C4-2B (cell line): ENCODE data around the gene CORT.

Source experiments
- H3K27ac ChIP-seq: fragments of 450-650 bp; 2 replicates; pipeline ENCODE4 v1.5.1; 2017
- CTCF ChIP-seq: fragments of 450-650 bp; conservative IDR thresholded peaks from 2 replicates; pipeline ENCODE4 v1.5.1; 2017; ENCODE audit warnings: mild to moderate bottlenecking
- ZFX ChIP-seq: fragments of 450-650 bp; IDR thresholded peaks from 2 replicates; pipeline ENCODE4 v1.6.1; 2017

The CORT gene

GRCh38 chr1:10472220-10473144 lies 22.7 kb downstream of the CORT start, which contains the start of gene DFFA:
DFFA (minus strand) TSS chr1:10472529; CDS start chr1:10472458, 71 bp downstream.
- TF ChIP-seq CTCF (no peak), ZFX (peak; percentile 80)

DNA sequence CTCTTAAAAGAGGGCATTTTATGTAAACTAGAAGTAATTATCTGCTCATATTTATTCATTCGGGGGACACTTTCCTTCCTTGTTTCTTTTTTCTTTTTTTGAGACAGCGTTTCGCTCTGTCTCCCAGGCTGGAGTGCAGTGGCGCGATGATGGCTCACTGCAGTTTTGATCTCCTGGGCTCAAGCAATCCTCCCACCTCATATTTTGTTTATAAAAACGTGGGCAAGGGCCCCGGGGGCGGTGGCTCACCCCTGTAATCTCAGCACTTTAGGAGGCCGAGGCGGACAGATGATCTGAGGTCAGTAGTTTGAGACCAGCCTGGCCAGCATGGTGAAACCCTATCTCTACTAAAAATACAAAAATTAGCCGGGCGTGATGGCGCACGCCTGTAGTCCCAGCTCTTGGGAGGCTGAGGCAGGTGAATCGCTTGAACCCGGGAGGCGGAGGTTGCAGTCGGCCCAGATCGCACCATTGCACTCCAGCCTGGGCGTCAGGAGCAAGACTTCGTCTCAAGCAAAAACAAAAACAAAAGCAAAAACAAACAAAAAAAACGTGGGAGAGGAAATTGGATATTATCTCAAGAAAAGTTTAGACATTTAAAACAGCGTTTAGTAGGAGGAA lies 23.4 kb downstream of the CORT start:
- no peak overlapping the region; the same call in 1 of the 2 replicates for H3K27ac ChIP-seq
- TF ChIP-seq ZFX (no peak), CTCF (no peak)

More at GRCh38 chr1:10472220-10473144, 22.7 kb downstream of the CORT start, which contains the start of gene DFFA:
- peak within 1 kb of the TSS; percentile 79 for H3K27ac ChIP-seq

DNA sequence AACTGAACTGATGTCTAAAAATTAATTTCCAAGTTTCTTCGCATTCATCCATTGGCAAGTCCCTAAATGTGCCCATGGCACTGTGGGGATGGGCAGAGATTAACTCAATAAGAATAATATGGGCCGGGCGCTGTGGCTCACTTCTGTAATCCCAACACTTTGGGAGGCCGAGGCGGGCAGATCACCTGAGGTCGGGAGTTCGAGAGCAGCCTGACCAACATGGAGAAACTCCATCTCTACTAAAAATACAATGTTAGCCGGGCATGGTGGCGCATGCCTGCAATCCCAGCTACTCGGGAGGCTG lies 24.4 kb downstream of the CORT start:
- peak overlapping the region; percentile 77 for H3K27ac ChIP-seq

GRCh38 chr1:10474613-10475507 lies 25.0 kb downstream of the CORT start, which contains the start of gene PEX14:
PEX14 (plus strand) TSS chr1:10474950; CDS start chr1:10474967, 17 bp downstream.
- peak within 1 kb of the TSS; percentile 77 for H3K27ac ChIP-seq
- TF ChIP-seq CTCF (no peak), ZFX (no peak)

DNA sequence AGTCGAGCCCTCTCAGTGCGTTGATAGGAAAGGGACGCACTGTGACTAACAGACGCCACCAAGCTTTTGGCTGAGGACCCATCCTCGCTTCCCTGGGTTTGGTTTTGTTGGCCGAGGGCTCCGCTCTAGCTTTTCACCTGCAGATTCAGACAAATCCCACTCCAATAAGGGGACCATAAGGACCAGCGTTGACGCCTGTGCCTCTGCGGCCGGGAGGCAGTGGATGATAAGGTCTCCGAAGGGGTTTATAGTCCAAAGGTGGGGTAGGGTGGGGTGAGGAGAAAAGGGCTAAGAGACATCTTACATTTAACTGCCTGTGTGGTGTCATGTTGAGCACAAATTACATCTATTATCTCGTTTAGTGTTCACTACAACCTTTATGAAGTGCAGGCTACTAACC lies 25.7 kb downstream of the CORT start:
- H3K27ac ChIP-seq = peak overlapping the region; percentile 77

DNA sequence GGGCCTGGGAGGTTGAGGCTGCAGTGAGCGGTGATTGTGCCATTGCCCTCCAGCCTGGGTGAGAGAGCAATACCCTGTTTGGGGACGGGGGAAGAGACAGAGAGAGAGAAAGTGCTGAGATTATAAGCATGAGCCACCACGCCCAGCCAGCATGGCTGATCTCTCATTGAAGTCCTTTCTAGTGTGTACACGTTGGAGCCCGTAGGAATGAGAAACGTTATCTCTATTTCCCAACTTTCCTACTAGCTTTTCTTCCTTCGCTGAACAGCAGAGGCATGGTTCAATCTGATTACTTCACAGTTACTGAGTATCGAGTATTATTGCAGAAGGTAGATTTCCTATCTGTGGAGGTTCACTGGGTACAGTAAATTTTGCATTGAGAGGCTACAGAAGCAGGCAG lies 29.5 kb downstream of the CORT start:
- TF ChIP-seq CTCF = no peak
- no peak for TF ChIP-seq ZFX
- no peak overlapping the region for H3K27ac ChIP-seq

More for the DNA sequence above, 25.7 kb downstream of the CORT start:
- no peak for TF ChIP-seq CTCF
- no peak for TF ChIP-seq ZFX

DNA sequence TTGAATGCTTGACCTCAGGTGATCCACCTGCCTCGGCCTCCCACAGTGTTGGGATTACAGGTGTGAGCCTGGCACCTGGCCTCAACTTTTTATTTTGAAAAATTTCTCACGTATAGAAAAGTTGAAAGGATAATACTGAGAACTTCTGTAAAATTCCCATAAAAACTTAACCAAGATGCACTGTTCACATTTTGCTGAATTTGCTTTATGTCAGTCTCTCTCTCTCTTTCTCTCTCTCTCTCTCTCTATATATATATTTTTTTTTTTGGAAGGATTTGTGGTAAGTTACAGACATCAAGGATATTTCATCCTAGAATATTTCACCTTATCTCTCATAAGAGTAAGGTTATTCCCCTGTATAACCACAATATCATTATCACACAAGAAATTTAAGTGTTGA lies 30.8 kb downstream of the CORT start:
- no peak overlapping the region for H3K27ac ChIP-seq
- no peak for TF ChIP-seq CTCF
- no peak for TF ChIP-seq ZFX
